8988T (cell line): ENCODE measurements around the gene BCO1.

Source experiments
- DNase-seq: peaks from one replicate; pipeline ENCODE4 v3.0.0; 2011

BCO1 gene

GRCh38 chr16:81232740-81233367 is 5.6 kb upstream of the BCO1 start:
- DNase-seq, result no peak

DNA sequence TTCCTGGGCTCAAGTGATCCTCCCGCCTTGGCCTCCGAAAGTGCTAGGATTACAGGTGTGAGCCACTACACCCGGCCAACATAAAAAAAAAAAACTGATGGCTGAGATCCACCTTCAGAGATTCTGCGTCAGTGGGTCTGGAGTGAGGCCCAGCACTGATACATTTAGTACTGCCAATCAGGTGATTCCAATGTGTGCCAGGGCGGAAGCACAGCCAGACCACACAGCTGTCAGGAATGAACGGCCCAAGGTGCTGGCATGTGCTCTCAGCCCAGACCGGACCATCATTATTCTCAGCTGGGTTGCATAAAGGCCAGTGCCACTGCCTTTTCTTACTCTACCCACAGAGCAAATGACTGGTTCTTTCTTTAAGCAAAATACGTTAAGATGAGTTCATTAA is 1.2 kb upstream of the BCO1 start:
- no peak for DNase-seq

- no peak for DNase-seq
Measured at GRCh38 chr16:81237942-81238295, 570 bp upstream of the BCO1 start.

DNA sequence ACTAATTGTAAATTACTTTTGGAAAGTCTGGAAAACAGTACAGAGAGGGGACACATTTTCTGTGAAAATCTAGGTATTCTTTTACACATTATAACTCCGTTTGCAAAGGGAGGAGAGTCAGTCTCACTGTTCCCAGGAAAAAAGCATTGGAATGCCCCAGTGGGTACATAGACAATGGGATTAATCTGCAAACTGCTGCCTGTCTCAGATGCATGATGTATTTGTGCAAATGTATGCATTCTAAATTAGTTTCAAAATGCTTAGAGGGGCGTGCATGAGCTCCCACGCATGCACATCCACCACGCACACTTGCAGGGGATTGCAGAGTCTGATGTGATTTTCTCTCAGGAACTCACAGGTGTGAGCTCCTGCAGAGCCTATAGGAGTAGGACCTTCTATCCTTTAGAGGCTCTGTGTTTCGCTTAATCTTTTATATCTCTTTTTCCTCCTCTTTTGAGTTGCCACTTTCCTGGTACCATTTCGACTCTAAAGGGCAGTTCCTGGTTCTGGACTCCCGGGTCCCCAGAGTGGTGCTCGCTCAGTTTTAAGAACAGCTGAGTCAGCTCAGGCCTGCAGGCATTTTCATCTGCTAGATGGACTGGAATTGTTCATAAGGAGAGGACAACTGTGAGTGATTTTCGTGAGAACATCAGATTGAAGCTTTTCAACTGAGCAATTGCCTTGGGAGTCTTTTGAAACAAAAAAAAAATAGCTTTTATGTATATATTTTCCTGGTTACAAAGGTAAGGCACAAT is 1.1 kb downstream of the BCO1 start:
- no peak for DNase-seq

DNA sequence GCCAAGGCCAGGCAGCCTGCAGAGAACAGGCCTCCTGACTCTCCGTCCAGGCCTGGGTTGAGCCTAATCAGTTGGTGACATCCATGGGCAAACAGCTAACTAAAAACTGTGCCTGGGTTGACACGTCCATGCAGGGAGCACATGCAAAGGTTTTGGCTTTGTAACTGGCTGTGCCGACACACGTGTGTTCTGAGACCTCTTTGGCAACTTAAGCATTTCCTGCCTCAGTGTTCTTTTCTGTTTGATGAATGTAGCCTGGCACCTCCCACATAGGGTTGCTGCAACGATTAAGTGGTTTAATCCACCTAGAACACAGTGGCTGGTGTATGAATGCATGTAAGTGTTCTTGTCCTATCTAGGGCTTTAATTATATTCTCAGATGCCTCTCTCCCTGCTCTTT is 3.2 kb downstream of the BCO1 start:
- DNase-seq, result no peak

GRCh38 chr16:81242977-81243618 is 4.6 kb downstream of the BCO1 start:
- no peak for DNase-seq

DNA sequence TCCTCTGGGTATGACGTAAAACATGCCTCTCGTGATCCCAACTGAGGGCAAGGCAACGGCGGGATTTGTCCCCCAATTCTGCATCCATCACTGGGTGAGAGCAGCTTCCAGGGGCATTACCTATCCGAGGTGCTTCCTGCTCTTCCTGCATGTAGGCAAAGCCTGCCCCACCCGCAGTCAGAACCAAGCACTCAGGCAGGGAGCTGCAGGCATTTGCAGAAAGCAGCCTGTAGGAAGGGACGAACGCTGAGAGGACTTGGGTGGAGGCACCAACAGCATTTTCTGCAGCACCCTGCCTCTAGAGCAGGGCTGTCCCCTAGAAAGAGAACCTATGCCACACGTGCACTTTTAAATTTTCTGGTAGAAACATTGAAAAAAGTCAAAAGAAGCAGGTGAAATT is 5.5 kb downstream of the BCO1 start:
- no peak for DNase-seq

GRCh38 chr16:81251871-81252270 is 13.4 kb downstream of the BCO1 start:
- DNase-seq, result no peak

DNA sequence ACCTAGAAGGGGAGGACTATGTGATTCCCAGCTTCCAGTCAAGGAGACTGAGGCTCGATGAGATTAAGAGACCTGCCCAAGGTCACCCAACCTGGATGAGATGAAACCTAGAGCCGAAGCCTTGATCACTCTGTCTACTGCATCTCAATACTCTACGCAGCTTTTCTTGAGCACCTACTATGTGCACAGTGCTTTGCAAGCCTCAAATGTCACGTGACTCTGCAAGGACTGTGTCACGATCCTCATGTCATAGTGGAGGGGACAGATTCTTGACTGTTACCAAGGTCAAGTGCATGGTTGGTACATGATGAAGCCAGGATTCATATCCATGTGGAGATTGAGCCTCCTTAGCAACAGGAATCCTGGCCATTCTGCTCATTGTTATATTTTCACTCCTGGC is 14.7 kb downstream of the BCO1 start:
- DNase-seq, result no peak

GRCh38 chr16:81254922-81255526 is 16.5 kb downstream of the BCO1 start:
- no peak for DNase-seq

DNA sequence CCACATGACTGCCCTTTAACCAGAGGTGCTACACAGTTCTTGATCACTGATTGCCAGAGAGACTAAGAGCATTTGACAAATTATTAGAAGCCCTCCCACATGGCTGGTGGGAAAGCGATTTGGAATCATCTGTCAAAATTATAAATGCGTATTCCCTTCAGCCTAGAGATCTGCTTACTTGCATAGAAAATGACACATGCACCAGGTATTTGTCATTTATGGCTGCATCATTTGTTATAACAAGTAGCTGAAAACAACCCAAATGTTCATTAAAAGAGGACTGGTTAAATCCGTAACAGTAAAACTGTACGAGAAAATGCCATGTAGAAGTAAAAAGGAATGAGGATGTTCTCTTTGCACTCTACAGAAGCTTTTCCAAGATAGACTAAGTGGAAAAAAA is 21.4 kb downstream of the BCO1 start:
- DNase-seq, result no peak

DNA sequence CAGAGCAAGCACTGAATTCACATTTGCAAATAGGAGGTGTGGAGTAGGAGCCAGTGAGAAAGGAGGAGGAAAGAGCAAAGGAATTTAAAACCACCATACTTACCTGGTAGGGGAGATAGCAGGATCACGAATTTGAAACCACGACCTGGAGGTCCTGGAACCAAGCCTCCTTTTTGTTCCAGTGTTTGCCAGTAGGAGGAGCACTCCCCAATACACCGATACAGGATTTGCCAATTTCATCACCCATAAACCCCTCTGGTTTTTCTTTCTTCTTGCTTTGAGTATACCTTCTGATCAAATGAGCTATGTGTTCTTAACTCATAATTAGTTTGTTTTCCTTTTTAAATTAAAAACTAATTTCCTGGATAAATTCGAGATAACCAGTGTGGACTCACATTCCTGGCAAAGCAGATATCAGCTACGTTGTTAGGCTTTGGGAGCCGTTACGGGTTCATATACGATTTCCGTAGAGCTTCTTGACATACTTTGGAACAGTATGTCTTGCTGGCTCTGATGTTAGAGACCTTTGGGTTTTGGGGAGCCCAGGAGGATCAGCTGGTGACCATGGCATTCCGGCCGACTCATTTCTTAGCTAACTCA is 22.7 kb downstream of the BCO1 start:
- DNase-seq, result no peak

DNA sequence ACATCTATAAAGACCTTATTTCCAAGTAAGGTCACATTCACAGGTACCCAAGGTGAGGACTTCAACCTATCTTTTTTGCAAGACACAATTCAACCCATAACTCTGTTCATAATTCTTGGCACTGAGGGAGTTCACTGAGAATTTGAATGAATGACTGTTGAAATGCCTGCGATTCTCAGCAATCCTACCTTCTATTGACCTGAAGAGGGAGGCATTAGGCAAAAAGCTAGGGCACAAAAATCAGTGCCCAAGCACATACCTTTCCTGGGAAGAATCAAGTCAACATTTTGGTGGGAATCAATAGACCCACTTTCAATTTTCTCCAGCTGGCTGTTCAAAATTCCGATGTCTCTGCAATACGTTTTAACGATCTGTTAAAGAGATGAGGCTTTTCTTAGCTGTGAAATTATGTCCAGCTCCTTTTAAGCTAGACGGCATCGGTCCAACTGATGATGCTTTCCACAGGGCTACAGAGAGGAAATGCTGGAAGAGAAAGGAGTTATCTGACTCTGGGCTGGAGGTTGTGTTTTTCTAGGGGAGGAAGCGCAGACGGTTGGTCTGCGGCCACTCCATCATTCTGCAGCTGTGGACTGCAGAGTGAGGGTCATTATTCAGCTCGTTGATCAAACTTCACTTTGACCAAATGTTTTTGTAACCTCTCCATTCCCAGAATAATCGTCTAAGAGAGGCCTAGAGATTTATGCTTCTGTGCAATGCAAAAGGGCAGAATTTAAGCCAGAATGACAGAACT is 25.2 kb downstream of the BCO1 start:
- DNase-seq, result no peak

- DNase-seq, result no peak
Measured at GRCh38 chr16:81264386-81264785, 25.9 kb downstream of the BCO1 start.

- no peak for DNase-seq
Measured at GRCh38 chr16:81265052-81265451, 26.6 kb downstream of the BCO1 start.

GRCh38 chr16:81265658-81266451 is 27.4 kb downstream of the BCO1 start:
- no peak for DNase-seq

DNA sequence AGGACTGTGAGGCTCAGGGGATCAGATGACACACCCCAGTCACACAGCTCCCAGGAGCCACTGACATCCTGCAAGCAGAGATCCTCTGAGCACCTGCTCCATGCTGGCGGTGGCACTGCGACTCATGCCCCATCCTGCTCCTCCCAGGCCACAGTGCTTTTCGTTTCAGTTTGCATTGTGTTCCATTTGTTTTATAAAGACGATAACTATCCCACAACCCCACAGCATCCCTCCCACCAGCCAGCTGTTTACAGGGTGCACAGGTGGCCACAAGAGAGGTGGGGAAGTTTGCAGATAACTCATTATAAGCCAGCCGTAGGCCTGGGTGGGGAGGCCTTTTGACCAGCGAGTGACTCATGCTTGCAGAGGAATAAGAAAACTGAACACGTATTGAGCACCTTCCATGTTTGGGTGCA is 28.2 kb downstream of the BCO1 start:
- no peak for DNase-seq

GRCh38 chr16:81268509-81268908 is 30.0 kb downstream of the BCO1 start:
- no peak for DNase-seq

DNA sequence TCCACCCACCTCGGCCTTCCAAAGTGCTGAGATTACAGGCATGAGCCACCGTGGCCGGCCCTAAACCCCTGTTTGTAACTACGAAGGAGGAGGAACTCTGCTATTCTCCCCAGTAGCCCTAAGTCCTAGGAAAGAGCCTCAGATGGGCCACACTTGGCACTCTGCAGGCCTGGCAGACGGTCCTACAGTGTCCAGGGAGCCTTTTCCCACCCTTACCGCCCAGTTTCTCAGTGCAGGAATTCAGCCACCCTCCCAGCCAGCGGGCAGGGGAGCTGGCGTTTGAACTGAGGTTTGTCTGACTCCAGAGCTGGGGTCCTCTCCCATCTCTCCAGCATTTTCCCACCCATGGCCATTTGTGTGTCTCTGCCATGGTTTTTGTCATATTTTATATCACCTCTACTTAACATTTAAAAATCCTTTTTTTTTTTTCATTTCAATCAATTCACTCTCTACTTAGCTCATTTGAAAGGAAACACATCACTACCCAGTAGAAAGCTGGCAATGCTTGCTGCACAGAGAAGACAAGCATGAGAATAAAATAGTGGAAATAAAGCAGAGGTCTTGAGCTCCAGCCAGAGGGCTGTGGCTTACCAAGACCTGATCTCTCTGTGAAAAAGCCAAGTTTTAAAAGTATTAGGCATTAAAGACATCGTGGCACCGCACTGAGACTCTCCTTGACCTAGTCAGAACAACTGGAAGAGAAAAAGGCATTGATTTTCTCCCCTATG is 34.9 kb downstream of the BCO1 start:
- no peak for DNase-seq

DNA sequence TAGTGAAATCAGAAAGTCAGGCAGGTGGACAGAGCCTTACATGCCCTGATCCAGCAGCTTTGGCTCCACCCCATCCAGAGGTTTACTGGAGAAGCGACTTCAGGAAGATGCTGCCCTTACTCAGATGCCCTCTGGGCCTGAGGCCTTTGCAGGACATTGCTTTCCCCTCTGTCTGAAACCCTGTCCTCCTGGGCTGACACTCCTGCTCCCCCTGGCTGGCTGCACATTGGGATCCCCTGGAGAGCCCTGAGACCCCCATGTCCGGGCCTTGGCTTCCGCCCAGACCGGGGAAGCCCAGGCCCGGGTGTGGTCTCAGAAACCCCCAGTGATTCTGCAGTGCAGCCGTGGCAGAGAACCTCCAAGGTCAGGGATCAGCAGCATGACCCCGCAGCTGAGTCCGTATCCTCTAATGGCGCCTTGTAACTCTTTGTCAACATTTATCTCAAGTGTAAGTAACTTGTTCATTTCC is 36.6 kb downstream of the BCO1 start:
- no peak for DNase-seq

GRCh38 chr16:81275795-81276194 is 37.3 kb downstream of the BCO1 start:
- no peak for DNase-seq
